ENCODE results near the gene ZNF346.
"Not testable (repeated sequence)": the region's sequence is repeated elsewhere in the genome, so short reads cannot be mapped to it uniquely, and the experiment has no call there.

The ZNF346 gene

GRCh38 chr5:177010153-177010552 lies 12.3 kb upstream of the ZNF346 start:
- DNase-seq: no peak

- peak; percentile 37 for DNase-seq
Measured at GRCh38 chr5:177015156-177015555, 7.3 kb upstream of the ZNF346 start.

- no peak for DNase-seq
Measured at GRCh38 chr5:177018341-177018740, 4.2 kb upstream of the ZNF346 start.

GRCh38 chr5:177020033-177020432 lies 2.5 kb upstream of the ZNF346 start:
- DNase-seq: no peak

- DNase-seq: no peak
Measured at GRCh38 chr5:177023303-177023664, 788 bp downstream of the ZNF346 start.

GRCh38 chr5:177024559-177024958 lies 2.1 kb downstream of the ZNF346 start:
- DNase-seq: no peak

GRCh38 chr5:177025101-177025601 lies 2.7 kb downstream of the ZNF346 start:
- DNase-seq: no peak

- no peak for DNase-seq
Measured at GRCh38 chr5:177027665-177028064, 5.2 kb downstream of the ZNF346 start.

- no peak for DNase-seq
Measured at GRCh38 chr5:177029498-177029897, 7.0 kb downstream of the ZNF346 start.

- DNase-seq: no peak
Measured at GRCh38 chr5:177035976-177036375, 13.5 kb downstream of the ZNF346 start.

- DNase-seq: no peak
Measured at GRCh38 chr5:177036443-177036842, 13.9 kb downstream of the ZNF346 start.

GRCh38 chr5:177036921-177037320 lies 14.4 kb downstream of the ZNF346 start:
- no peak for DNase-seq

GRCh38 chr5:177040814-177041420 lies 18.4 kb downstream of the ZNF346 start:
- DNase-seq: no peak

- DNase-seq: no peak
Measured at GRCh38 chr5:177041936-177042335, 19.4 kb downstream of the ZNF346 start.

- no peak for DNase-seq
Measured at GRCh38 chr5:177043114-177043513, 20.6 kb downstream of the ZNF346 start.

GRCh38 chr5:177043958-177044357 lies 21.5 kb downstream of the ZNF346 start:
- no peak for DNase-seq

- no peak for DNase-seq
Measured at GRCh38 chr5:177044641-177045040, 22.1 kb downstream of the ZNF346 start.

- no peak for DNase-seq
Measured at GRCh38 chr5:177045631-177046030, 23.1 kb downstream of the ZNF346 start.

- DNase-seq: not testable (repeated sequence)
Measured at GRCh38 chr5:177048531-177048930, 26.0 kb downstream of the ZNF346 start.

GRCh38 chr5:177049285-177049684 lies 26.8 kb downstream of the ZNF346 start:
- DNase-seq: no peak

GRCh38 chr5:177064500-177065277 lies 42.2 kb downstream of the ZNF346 start:
- DNase-seq: no peak

- DNase-seq: no peak
Measured at GRCh38 chr5:177065491-177065890, 43.0 kb downstream of the ZNF346 start.

GRCh38 chr5:177066224-177066623 lies 43.7 kb downstream of the ZNF346 start:
- no peak for DNase-seq

GRCh38 chr5:177067503-177067902 lies 45.0 kb downstream of the ZNF346 start:
- DNase-seq: no peak
